ENCODE data around the gene OS9. TPM values are rescaled to one million over a fixed set of nuclear protein-coding genes. Genes with fewer than 3 reads are reported as not detected.
"Not testable (repeated sequence)": the region's sequence is repeated elsewhere in the genome, so short reads cannot be mapped to it uniquely, and the experiment has no call there.

The OS9 gene
- total RNA-seq, 4 donors from 2014 or later = 262 to 393 (median 286) TPM

DNA sequence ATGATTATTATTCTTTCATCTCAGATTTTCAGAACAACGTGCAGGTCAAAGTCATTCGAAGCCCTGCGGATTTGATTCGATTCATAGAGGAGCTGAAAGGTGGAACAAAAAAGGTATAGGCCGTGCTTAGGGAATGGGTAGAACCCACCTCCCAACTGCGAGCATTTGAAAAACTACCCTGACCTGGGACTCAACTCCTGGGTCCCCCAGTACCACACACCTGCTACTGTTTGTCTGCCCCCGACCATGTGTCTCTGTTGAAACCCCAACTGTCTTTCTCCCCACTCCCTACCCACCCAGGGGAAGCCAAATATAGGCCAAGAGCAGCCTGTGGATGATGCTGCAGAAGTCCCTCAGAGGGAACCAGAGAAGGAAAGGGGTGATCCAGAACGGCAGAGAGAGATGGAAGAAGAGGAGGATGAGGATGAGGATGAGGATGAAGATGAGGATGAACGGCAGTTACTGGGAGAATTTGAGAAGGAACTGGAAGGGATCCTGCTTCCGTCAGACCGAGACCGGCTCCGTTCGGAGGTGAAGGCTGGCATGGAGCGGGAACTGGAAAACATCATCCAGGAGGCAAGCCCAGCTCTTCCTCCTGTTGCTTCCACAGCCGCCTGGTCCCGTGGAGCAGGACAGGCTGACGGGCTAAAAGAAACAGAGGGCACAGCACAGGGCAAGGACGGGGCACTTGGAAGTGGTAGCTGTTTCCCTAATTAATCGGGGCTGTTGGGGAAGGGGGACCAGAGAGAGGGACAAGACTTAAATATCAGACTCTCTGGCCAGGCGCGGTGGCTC lies 24.1 kb downstream of the OS9 start:
- H3K4me3 ChIP-seq (replicated peaks in 1 of 3) = no peak overlapping the region
- intact Hi-C loops (cut with DNase I) = no loop called here
- H3K4me1 ChIP-seq = no peaks in the 10 kb centered on the region
- 95 to 96% methylated on average over 21 to 22 of the region's 22 CpGs for WGBS, 2 donors
- TF ChIP-seq, protein P1, sequence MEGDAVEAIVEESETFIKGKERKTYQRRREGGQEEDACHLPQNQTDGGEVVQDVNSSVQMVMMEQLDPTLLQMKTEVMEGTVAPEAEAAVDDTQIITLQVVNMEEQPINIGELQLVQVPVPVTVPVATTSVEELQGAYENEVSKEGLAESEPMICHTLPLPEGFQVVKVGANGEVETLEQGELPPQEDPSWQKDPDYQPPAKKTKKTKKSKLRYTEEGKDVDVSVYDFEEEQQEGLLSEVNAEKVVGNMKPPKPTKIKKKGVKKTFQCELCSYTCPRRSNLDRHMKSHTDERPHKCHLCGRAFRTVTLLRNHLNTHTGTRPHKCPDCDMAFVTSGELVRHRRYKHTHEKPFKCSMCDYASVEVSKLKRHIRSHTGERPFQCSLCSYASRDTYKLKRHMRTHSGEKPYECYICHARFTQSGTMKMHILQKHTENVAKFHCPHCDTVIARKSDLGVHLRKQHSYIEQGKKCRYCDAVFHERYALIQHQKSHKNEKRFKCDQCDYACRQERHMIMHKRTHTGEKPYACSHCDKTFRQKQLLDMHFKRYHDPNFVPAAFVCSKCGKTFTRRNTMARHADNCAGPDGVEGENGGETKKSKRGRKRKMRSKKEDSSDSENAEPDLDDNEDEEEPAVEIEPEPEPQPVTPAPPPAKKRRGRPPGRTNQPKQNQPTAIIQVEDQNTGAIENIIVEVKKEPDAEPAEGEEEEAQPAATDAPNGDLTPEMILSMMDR (IDR thresholded peaks at IDR 0.05) = no peak
- no peak for TF ChIP-seq POLR2A (IDR thresholded peaks at IDR 0.05)
- DNase-seq = no peak
- no peaks in the 10 kb centered on the region for H3K9me3 ChIP-seq
- no peaks in the 10 kb centered on the region for H3K27me3 ChIP-seq
- H3K36me3 ChIP-seq = peaks cover 48 to 50% of the 10 kb centered on the region in 2 donors
- no peak overlapping the region for H3K27ac ChIP-seq

DNA sequence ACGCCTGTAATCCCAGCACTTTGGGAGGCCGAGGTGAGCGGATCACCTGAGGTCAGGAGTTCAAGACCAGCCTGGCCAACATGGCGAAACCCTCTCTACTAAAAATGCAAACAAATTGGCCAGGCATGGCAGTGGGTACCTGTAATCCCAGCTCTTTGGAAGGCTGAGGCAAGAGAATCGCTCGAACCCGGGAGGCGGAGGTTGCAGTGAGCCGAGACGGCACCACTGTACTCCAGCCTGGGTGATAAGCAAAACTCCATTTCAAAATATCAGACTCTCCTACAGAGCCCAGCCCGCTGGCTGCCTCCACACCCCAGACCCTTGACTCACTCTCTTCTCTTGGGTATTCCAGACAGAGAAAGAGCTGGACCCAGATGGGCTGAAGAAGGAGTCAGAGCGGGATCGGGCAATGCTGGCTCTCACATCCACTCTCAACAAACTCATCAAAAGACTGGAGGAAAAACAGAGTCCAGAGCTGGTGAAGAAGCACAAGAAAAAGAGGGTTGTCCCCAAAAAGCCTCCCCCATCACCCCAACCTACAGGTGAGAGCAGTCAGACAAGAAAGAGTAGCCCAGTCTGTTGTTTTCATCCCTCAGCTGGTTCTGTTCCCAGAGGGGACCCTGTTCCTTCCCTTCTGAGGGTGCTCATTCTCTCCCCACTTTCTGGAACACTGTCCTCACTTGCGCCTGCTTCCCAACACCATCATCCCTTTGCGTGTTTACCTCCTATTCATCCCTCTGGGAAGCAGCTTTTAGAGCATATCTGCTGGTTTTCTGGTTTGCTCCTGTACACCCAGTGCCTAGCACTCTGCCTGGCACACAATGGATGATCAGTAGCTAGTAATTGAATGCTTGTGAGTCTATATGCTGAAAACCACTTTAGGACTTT lies 25.0 kb downstream of the OS9 start:
- Histone ChIP-seq H3K4me3 (replicated peaks in 1 of 3) (no peak overlapping the region), H3K4me1 (no peaks in the 10 kb centered on the region), H3K9me3 (no peaks in the 10 kb centered on the region), H3K27me3 (no peaks in the 10 kb centered on the region), H3K27ac (no peak overlapping the region), H3K36me3 (peaks cover 48 to 50% of the 10 kb centered on the region in 2 donors)
- no peak for DNase-seq
- WGBS, 2 donors = 97 to 98% methylated on average over 15 of the region's 15 CpGs
- TF ChIP-seq POLR2A (IDR thresholded peaks at IDR 0.05) = no peak
- TF ChIP-seq, protein P1 (IDR thresholded peaks at IDR 0.05) = no peak
- intact Hi-C loops (cut with DNase I) = no loop called here

DNA sequence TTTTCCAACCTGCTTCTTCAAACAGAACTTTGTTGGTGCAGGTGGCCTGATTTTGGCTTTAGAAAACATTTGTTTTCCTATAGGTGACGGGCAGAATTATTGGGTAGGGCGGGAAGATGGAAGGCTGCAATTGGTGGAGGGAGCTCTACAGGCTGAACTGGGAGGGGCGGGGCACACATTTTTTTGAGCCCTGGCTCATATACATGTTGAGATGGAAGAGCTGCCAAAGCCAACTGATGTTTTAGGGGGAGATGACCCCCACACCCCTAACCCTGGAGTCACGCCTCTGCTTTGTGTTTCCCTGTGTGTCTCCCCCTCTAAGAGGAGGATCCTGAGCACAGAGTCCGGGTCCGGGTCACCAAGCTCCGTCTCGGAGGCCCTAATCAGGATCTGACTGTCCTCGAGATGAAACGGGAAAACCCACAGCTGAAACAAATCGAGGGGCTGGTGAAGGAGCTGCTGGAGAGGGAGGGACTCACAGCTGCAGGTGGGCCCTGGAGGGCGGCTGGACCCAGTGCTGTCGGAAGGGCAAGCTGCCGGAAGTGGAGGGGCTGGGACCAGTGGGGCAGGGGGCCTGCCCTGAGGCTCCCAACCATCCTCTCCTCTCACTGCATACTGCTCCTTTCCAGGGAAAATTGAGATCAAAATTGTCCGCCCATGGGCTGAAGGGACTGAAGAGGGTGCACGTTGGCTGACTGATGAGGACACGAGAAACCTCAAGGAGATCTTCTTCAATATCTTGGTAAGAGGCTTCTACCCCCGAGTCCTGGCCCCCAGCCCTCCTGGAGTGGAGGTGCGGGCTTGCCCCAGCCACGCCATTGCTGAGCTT lies 26.1 kb downstream of the OS9 start:
- 93 to 94% methylated on average over 18 to 20 of the region's 20 CpGs for WGBS, 2 donors

DNA sequence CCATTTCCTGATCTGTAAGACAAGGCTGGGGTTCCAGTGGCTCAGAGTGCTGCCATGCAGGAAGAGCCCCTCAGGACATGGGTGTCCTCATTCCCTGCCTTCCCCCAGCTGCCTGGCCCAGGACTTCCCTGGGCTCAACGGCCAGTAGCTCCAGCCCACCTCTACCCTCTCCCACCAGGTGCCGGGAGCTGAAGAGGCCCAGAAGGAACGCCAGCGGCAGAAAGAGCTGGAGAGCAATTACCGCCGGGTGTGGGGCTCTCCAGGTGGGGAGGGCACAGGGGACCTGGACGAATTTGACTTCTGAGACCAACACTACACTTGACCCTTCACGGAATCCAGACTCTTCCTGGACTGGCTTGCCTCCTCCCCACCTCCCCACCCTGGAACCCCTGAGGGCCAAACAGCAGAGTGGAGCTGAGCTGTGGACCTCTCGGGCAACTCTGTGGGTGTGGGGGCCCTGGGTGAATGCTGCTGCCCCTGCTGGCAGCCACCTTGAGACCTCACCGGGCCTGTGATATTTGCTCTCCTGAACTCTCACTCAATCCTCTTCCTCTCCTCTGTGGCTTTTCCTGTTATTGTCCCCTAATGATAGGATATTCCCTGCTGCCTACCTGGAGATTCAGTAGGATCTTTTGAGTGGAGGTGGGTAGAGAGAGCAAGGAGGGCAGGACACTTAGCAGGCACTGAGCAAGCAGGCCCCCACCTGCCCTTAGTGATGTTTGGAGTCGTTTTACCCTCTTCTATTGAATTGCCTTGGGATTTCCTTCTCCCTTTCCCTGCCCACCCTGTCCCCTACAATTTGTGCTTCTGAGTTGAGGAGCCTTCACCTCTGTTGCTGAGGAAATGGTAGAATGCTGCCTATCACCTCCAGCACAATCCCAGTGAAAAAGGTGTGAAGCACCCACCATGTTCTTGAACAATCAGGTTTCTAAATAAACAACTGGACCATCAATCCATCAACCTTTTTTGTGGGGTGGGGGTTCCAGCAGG lies 27.0 kb downstream of the OS9 start:
- WGBS, 2 donors = 85 to 94% methylated on average over 11 of the region's 11 CpGs

More for the DNA sequence above, 26.1 kb downstream of the OS9 start:
- intact Hi-C loops (cut with DNase I) = no loop called here
- Histone ChIP-seq H3K27me3 (no peaks in the 10 kb centered on the region), H3K4me3 (replicated peaks in 1 of 3) (no peak overlapping the region), H3K27ac (no peak overlapping the region), H3K9me3 (no peaks in the 10 kb centered on the region), H3K36me3 (peaks cover 47 to 48% of the 10 kb centered on the region in 2 donors), H3K4me1 (no peaks in the 10 kb centered on the region)
- no peak for TF ChIP-seq POLR2A (IDR thresholded peaks at IDR 0.05)
- TF ChIP-seq, protein P1 (IDR thresholded peaks at IDR 0.05) = no peak
- no peak for DNase-seq

DNA sequence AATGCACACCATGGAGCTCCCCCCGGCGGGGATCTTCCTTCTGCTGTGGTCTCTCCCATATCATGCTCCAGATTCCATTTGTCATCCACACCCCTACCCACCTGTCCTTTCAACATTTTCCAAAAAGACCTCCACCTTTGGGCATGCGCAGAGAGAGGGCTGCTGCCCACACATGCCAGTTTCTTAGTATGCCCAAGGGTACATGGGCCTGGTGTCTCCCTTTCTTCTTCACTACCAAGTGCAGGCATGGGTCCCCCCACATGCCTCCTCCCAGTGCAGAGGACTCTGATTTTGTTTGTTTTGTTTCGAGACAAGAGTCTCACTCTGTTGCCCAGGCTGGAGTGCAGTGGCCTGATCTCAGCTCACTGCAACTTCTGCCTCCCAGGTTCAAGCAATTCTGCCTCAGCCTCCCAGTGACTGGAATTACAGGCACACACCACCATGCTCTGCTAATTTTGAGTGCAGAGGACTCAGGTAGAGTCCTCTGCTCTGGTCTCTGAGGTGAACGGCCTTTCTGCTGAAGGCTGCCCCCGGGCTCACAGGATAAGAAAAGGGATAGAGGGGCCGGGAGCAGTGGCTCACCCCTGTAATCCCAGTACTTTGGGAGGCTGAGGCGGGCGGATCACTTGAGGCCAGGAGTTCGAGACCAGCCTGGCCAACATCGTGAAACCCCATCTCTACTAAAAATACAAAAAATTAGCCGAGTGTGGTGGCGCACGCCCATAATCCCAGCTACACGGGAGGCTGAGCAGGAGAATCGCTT lies 28.1 kb downstream of the OS9 start:
- intact Hi-C loops (cut with DNase I); H3K4me3 ChIP-seq (replicated peaks in 1 of 3); H3K27me3 ChIP-seq; H3K9me3 ChIP-seq; H3K27ac ChIP-seq; DNase-seq: not testable (repeated sequence)
- Histone ChIP-seq H3K4me1 (peaks cover 3 to 15% of the 10 kb centered on the region in 2 donors), H3K36me3 (peaks cover 37 to 38% of the 10 kb centered on the region in 2 donors)
- 96% methylated on average over 16 of the region's 16 CpGs for WGBS, 2 donors

More for the DNA sequence above, 27.0 kb downstream of the OS9 start:
- TF ChIP-seq, protein P1 (IDR thresholded peaks at IDR 0.05) = no peak
- no peak for TF ChIP-seq POLR2A (IDR thresholded peaks at IDR 0.05)
- H3K4me3 ChIP-seq (replicated peaks in 1 of 3) = no peak overlapping the region
- H3K27me3 ChIP-seq = no peaks in the 10 kb centered on the region
- no peak overlapping the region for H3K27ac ChIP-seq
- intact Hi-C loops (cut with DNase I) = no loop called here
- peaks cover 0 to 4% of the 10 kb centered on the region in 2 donors for H3K4me1 ChIP-seq
- DNase-seq = no peak
- H3K36me3 ChIP-seq = peaks cover 47 to 48% of the 10 kb centered on the region in 2 donors
- H3K9me3 ChIP-seq = no peaks in the 10 kb centered on the region
